Transverse colon (tissue), 4 donors: ENCODE data around the gene HP1BP3.

ENCODE experiments used
- CTCF ChIP-seq, 5 experiments: fragments of 200-600 bp in 3 of 5; fragments of 450-650 bp in 2 of 5; sonication (generic) in 3 of 5; IDR thresholded peaks; 1 replicate in 2 of 5; 2 replicates in 3 of 5; pipeline ENCODE4 v1.5.1; 2016 to 2017; ENCODE audit warnings: antibody characterized with exemption in 5 of 5, inconsistent platforms in 3 of 5, mild to moderate bottlenecking in 2 of 5, moderate library complexity in 1 of 5
- POLR2AphosphoS5 ChIP-seq, 3 donors: sonication (generic); formaldehyde crosslinking; IDR thresholded peaks; one replicate each; pipeline ENCODE4 v1.6.1; 2016; ENCODE audit warnings: antibody characterized with exemption in 3 of 3

GRCh38 chr1:20724364-20725188 lies 62.5 kb downstream of the HP1BP3 start:
- no peak for TF ChIP-seq CTCF (IDR thresholded peaks at IDR 0.05)
- no peak for TF ChIP-seq POLR2AphosphoS5 (IDR thresholded peaks at IDR 0.05)
